ENCODE data around the gene UBA52.
"Not testable (repeated sequence)": the region's sequence is repeated elsewhere in the genome, so short reads cannot be mapped to it uniquely, and the experiment has no call there.

DNA sequence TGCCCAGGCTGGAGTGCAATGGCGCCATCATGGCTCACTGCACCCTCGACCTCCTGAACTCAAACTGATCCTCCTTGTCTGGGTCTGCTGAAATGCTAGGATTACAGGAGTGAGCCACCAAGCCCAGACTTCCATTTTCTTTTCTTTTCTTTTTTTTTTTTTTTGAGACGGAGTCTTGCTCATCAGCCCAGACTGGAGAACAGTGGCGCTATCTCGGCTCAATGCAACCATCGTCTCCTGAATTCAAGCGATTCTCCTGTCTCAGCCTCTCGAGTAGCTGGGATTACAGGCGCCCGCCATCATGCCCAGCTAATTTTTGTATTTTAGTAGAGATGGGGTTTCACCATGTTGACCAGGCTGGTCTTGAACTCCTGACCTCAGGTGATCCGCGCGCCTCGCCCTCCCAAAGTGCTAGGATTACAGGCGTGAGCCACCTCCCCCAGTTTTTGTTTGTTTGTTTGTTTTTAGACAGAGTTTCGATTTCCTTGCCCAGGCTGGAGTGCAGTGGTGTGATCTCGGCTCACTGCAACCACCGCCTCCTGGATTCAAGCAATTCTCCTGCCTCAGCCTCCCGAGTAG, 48.7 kb upstream of the UBA52 start:
- not testable (repeated sequence) for TF ChIP-seq POLR2AphosphoS5 (IDR thresholded peaks at IDR 0.05; ENCODE audit: low read depth, low read length); POLR2A (IDR thresholded peaks at IDR 0.05; ENCODE audit: low read depth, low read length); TAF1 (IDR thresholded peaks at IDR 0.05; ENCODE audit: low read depth, low read length); SPI1 (IDR thresholded peaks at IDR 0.05; ENCODE audit: low read depth, low read length); PAX5 (IDR thresholded peaks at IDR 0.05; ENCODE audit: insufficient read depth, low read length, severe bottlenecking); POU2F2 (IDR thresholded peaks at IDR 0.05; ENCODE audit: low read depth, low read length)
